Measurements from ENCODE around the gene CPEB4. TPM values are rescaled to one million over a fixed set of nuclear protein-coding genes. Genes with fewer than 3 reads are reported as not detected.

CPEB4 gene
- polyA plus RNA-seq, 1 experiment = 21.3 TPM

DNA sequence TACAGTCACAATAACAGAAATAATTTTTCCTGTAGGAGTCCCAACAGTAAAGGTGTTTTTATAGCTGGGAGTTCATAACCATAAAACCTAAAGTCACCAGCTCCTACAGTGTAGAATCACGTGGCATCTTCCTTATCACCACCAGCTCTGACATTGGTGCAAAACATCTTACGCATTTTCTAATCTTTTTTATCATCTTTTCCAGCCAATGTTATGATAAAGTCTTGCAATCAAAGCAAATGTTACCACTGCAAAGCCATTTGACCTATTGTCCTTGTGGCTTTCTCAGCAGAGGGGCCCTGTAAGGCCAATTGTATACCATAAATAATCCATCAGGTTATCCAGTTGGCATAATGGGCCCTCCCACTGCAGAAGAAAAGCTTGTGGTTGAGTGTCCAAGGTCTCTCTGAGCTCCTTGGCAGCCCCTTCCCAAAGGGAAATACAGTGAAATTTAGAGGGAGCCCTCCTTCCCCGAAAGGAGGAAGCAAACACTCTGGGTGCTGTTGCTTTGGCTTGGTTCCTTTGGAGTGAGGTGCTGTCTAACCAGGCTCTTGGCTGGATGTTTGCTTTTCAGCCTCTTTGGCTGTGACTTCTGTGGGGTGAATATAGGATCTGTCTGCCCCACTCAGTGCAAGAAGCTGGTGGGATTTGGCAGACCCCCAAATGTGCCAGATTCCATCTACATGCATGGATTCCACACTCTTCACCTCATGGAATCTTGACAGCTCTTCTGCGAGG is 29.3 kb upstream of the CPEB4 start:
- Histone ChIP-seq H3K27ac (ENCODE audit: low read depth, low read length) (no peak overlapping the region), H3K4me3 (ENCODE audit: low read depth, low read length) (no peak overlapping the region), H3K9me3 (ENCODE audit: control insufficient read depth, insufficient read depth, low read length) (no peaks in the 10 kb centered on the region), H3K27me3 (ENCODE audit: control insufficient read depth, insufficient read depth, low read length) (no peaks in the 10 kb centered on the region)
- ChIA-PET CTCF (no interaction called here), POLR2A (no interaction called here)
- TF ChIP-seq, protein P1, sequence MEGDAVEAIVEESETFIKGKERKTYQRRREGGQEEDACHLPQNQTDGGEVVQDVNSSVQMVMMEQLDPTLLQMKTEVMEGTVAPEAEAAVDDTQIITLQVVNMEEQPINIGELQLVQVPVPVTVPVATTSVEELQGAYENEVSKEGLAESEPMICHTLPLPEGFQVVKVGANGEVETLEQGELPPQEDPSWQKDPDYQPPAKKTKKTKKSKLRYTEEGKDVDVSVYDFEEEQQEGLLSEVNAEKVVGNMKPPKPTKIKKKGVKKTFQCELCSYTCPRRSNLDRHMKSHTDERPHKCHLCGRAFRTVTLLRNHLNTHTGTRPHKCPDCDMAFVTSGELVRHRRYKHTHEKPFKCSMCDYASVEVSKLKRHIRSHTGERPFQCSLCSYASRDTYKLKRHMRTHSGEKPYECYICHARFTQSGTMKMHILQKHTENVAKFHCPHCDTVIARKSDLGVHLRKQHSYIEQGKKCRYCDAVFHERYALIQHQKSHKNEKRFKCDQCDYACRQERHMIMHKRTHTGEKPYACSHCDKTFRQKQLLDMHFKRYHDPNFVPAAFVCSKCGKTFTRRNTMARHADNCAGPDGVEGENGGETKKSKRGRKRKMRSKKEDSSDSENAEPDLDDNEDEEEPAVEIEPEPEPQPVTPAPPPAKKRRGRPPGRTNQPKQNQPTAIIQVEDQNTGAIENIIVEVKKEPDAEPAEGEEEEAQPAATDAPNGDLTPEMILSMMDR (IDR thresholded peaks at IDR 0.05; ENCODE audit: low read depth, low read length) = no peak
- no peak for DNase-seq (ENCODE audit: low read depth, low spot score)

DNA sequence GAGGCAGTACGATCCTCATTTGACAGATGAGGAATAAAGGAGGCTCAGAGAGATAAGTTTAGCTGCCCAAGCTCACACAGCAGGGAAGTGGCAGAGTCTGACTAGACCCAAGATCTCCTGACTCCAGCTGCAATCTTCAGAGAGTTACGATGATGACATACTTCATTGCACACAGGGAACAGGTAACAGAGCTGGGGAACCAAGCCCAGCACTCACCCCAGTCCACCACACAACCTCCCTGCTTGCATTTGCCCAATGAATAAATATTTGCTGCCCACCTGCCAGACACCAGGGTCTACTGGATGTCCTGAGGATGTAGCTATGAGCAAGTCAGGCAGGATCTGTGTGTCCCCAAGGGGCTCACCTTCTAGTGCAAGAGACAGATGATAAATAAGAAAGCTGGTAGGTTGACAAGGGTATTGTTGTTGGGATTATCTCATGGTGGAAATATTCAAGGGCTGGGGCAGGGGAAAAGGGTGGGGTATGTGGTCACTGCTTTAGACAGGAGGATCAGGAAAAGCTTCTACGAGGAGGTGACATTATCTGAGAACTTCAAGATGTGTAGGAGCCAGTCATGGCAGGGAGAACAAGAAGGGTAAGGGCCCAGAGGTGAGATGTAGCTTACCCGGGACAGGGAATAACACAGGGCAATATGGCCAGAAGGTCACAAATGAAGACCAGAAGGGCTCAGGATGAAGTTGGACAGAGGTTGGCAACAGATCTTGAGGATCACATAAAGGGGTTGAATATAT is 28.6 kb upstream of the CPEB4 start:
- Histone ChIP-seq H3K27ac (ENCODE audit: low read depth, low read length) (no peak overlapping the region), H3K27me3 (ENCODE audit: control insufficient read depth, insufficient read depth, low read length) (no peaks in the 10 kb centered on the region), H3K9me3 (ENCODE audit: control insufficient read depth, insufficient read depth, low read length) (no peaks in the 10 kb centered on the region), H3K4me3 (ENCODE audit: low read depth, low read length) (no peak overlapping the region)
- ChIA-PET POLR2A (no interaction called here), CTCF (no interaction called here)
- TF ChIP-seq, protein P1 (IDR thresholded peaks at IDR 0.05; ENCODE audit: low read depth, low read length) = no peak
- no peak for DNase-seq (ENCODE audit: low read depth, low spot score)

DNA sequence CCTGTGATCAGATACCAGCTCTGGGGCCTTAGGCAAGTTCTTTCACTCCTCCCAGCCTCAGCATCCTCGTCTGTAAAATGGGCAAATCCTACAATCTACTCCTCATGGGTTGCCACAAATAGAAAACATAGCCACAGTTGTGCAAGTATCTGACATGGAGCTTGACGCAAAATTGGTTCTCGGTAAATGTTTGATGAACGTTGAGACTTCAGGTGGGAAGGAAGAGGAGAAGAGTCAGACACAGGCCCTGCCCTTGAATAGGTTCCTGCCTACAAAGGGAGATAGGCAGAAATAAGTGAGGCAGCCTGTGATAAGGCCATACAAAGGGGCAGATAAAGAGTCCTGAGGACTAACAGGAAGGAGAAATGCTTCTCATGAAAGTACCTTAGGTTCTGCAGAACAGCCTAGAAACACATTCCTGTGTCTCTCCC is 26.1 kb upstream of the CPEB4 start:
- H3K27ac ChIP-seq (ENCODE audit: low read depth, low read length) = no peak overlapping the region
- TF ChIP-seq, protein P1 (IDR thresholded peaks at IDR 0.05; ENCODE audit: low read depth, low read length) = no peak
- H3K9me3 ChIP-seq (ENCODE audit: control insufficient read depth, insufficient read depth, low read length) = peaks cover 3% of the 10 kb centered on the region
- H3K4me3 ChIP-seq (ENCODE audit: low read depth, low read length) = no peak overlapping the region
- H3K27me3 ChIP-seq (ENCODE audit: control insufficient read depth, insufficient read depth, low read length) = no peaks in the 10 kb centered on the region
- ChIA-PET POLR2A (no interaction called here), CTCF (no interaction called here)
- DNase-seq (ENCODE audit: low read depth, low spot score) = no peak

- Histone ChIP-seq H3K9me3 (ENCODE audit: control insufficient read depth, insufficient read depth, low read length) (peaks cover 8% of the 10 kb centered on the region), H3K4me3 (ENCODE audit: low read depth, low read length) (no peak overlapping the region), H3K27ac (ENCODE audit: low read depth, low read length) (no peak overlapping the region), H3K27me3 (ENCODE audit: control insufficient read depth, insufficient read depth, low read length) (no peaks in the 10 kb centered on the region)
- TF ChIP-seq, protein P1 (IDR thresholded peaks at IDR 0.05; ENCODE audit: low read depth, low read length) = no peak
- ChIA-PET CTCF (interaction anchor here (0.6 kb wide), 1 partner anchor 68 kb away, joined by 4 read pairs; no protein-coding TSS in a partner anchor), POLR2A (no interaction called here)
- no peak for DNase-seq (ENCODE audit: low read depth, low spot score)
Observed at GRCh38 chr5:173863359-173863758, 24.8 kb upstream of the CPEB4 start.
